Activated T-cell treated with anti-CD3 and anti-CD28 coated beads for 4 hours (primary cell): ENCODE measurements around the gene HBEGF.

Experiments
- DNase-seq: peaks from one replicate; pipeline ENCODE4 v3.0.0-alpha.2; 2020

HBEGF gene

DNA sequence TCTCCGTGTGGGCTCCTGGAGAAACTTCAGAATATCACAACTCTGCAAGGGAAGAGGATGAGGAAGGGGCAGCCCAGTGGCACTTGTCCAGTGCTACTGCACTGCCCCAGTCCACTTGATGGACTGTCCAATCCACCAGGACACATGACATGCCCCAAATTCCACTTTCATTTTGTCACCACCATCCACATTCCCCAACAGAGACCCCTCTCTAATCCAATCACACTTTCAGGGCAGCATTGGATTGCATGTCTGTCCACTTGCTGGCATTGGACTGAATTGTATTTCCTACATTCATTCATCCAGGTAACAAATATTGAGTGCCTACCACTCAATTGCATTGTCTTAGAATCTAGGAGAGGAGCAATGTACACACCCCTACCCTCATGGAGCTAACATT, 14.8 kb downstream of the HBEGF start:
- DNase-seq = no peak

DNA sequence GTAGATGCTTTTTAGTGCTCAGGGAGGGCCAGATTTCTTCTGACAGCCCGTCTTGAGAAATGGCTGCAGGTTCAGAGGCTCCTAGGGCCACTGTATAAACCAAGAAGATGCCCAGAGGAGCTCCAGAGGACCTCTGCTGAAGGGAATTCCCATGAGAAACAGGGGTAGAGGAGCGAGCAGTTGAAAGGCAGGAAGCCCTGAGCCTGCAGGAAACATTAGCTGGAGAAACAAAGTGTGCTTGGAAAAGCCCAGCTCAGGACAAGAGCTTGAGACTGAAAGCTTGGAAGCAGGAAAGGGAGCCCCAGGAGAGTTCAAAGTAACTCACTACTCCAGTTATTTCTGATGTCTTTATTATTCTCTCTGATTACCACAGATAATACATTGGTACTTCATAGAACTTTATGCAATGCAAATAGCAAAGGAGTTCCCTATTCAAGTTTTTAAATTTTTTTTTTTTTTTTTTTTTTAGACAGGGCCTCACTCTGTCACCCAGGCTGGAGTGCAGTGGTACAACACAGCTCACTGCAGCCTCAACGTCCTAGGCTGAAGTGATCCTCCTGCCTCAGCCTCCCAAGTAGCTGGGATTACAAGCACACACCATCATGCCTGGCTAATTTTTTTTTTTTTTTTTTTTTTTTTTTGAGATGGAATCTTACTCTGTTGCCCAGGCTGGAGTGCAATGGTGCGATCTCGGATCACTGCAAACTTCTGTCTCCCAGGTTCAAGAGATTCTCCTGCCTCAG, 16.5 kb downstream of the HBEGF start:
- DNase-seq = no peak

DNA sequence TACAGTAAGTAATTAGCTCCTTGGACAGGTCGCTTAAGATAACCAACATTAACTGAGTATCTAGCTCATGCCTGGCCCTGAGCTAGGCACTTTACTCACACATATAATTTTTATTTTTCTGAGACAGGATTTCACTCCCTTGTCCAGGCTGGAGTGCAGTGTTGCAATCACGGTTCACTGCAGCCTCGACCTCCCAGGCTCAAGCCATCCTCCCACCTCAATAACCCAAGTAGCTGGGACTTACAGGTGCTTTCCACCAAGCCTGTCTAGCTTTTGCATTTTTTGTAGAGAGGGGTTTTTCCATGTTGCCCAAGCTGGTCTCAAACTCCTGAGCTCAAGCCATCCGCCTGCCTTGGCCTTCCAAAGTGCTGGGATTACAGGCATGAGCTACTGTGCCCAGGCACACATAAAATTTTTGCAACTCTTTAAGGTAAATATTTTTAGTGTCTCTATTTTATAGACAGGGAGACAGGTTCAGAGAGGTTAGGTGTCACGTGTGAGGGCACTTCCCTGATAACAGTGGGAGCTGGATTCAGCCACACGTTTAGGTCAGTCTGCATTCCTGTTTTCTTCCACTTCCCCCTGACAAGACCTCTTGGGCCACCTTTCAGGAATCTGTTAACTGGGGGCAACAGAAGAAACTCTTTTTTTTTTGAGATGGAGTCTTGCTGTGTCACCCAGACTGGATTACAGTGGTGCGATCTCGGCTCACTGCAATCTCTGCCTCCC, 18.2 kb downstream of the HBEGF start:
- no peak for DNase-seq

DNA sequence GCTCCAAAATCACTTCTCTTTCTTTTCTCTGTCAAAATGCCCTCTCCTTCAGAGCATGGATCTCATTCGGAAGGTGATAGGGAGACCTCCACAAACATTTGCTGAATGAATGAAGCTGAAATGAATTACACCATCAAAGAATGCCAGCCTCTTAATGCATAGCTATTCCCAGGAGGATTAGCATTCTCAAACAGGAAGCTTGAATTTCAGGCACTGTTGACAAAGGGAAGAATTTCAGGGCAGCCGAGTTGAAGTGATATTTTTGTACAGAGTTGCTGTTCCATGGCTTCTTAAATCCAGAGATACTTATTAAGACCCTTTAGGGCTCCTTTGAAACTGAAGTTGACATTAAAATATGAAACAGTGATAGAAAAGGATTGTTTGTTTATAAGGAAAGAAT, 18.8 kb downstream of the HBEGF start:
- no peak for DNase-seq

DNA sequence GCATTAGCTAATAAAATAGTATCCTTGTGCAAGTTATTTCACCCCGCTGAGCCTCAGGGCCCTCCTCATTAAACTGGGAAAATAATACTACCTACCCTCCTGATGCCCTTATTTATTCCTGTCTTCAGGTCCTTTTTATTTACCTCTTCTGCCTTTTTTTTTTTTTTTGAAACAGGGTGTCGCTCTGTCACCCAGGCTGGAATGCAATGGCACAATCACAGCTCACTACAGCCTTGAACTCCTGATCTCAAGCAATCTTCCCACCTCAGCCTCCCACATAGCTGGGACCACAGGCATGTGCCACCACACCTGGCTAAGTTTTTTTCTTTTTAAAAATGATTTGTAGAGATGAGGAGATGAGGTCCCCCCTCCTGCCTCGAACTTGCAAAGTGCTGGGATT, 20.9 kb downstream of the HBEGF start:
- no peak for DNase-seq

DNA sequence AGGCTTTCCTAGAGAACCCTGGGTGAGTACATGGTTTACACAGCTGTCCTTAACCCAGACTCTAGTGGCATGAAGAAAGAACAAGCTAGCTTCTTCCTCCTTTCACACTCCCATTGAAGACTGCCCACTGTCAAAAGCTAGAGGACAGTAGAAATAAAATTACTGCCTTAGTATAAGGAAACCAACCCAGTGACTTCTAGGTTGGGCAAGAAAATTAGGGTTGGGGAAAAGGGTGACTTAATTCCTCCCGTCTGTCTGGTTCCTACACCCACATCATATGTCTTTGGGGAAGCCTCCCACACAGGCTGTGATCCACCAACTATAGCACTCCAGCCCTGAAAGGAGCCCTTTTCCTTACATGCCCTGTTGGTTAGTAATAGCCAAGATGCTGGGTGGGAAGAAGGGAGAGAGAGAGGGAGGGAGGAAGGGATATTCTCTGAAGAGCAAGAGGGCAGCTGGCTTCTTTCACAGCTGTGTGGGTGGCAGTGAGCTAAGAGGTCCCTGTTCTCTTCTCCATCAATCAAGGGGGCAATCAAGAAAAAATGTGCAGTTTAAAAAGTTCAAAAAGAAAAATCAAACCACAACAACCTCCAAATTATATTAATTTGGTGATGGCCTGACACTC, 21.7 kb downstream of the HBEGF start:
- no peak for DNase-seq

DNA sequence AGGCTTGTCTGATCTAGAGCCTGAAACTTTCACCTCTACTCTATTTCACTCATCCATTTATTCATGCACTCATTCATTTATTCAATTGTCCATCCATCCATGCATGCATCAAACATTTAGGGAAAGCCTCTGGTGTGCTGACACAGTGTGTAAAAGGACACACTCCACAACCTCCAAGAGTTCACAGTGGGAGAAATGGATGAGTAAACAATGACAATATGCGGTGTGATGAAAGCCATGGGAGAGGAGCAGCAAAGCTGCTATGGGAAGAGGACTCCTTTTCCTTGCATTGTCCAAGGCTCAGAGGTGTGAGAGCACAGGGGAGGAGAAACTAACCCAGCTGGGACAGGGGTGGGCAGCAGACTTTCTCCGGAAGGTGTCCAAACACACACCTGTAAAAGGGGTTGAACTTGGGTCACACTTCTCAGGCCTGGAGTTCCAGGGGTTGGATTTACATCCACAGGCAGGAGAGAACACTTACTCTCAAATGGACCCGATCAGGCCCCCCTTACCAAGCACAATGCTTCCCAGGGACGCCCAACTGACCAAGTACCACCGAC, 22.3 kb downstream of the HBEGF start:
- no peak for DNase-seq

DNA sequence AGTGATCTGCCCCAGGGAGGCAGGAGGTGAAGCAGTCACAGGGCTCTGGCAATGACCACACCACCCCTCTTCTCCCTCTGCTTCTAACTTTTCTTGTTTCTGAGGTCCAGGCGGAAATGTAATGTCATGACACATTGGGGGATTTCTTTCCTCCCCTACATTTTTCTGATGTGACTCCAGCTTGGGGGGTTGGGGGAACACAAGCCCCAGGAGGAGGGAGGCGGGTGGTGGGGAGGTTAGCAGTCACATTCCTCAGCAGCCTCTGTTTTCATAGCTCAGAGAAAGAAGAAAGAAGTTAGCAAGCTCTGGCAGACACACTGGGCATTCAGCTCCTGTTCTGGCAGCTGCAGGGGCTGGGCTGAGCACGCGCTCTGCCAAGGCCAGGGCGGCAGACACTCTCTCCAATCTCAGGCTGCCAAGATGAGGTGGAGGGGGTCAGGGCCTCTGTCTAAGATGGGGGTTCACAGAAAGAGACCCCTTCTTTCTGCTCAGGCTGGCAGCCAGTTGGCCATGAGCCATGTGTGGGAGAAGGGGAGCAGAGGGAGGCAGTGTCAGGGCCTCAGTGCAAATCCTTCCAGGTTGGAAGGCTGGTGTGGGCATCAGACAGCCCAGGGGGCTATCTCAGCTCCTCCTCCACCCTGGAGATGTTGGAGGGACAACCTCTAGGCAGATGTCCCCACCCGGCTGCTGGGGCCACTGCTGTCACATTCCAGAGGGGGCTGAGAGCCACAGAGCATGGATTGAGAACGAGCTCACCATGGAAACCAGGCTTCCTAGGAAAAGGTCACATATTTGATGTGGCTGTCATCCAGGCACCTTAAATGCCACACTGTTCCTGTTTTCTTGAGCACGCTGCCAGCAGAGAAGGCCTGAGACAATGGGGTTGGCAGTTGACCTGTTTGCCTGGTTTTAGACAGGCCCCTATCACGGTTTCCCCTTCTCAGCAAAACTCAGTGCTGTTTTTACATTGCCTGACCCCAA, 23.4 kb downstream of the HBEGF start:
- no peak for DNase-seq

DNA sequence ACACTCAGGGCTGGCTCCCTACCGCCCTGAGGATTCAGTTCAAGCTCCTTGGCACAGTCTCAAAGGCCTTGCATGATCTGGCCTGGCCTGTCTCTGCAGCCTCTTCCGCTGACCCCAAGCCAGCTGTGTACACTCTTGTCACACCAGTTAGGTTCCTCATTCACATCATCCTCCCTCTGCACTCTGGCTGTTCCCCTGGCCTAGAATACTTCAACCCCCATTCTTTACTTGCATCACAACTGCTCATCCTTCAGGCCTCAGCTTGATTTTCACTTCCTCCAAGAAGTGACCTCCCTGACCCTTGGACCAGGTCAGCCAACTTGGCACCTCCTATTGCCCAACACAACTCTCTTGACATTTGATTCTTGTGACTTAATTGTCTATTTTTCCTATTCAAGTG, 24.6 kb downstream of the HBEGF start:
- no peak for DNase-seq

DNA sequence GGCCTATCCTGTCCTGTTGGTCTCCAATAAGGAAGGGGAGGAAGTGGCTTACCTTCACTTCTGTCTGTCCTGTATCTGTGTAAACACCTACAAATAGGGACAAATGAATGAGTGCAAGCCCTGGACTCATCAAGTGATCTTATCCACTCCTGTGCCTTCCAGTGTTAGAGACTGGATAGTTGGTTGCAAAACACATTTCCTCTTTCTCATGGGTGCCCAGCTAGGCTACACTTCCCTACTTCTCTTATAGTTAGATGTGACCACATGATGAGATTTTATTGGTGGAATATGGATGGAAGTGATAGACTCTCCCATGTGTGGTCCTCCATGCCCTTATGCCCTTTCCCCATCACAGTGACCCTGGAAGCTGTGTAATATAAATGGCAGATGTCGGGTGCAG, 26.6 kb downstream of the HBEGF start:
- no peak for DNase-seq

DNA sequence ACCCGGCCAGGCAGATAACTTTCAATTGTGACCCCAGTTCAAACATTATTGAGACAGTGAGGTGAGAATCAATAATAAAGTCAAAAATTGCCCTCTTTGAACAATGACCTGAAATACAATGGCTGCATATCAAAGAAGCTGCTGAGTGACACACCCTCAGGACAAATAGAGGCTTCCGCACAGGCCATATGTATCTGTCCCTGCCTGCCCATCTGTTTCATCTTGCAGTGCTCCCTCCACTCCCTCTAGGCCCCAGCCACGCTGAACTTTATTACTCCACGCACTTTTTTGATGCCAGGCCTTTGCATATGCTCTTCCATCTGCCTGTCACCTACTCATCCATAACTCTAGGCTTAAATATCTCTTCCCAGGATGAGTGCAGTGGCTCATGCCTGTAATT, 27.6 kb downstream of the HBEGF start:
- DNase-seq = no peak

DNA sequence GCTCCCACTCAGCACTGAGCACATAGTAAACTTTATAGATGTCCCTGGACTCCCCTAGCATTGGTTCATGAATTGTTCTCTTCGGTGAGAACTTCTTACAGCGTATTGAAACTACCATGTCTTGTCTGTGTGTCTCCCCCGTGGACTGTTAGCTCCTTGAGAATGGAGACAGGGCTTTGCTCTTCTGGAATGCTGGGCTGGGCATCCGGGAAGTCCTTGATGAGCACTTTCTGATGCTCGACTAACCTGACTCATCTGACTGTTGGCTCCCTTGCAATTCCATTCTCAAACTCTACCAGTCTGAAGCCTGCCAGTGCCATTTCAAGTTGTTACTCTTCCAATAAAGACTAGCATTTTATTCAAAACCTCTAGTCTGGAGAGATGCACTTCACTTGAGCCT, 28.5 kb downstream of the HBEGF start:
- DNase-seq = no peak

DNA sequence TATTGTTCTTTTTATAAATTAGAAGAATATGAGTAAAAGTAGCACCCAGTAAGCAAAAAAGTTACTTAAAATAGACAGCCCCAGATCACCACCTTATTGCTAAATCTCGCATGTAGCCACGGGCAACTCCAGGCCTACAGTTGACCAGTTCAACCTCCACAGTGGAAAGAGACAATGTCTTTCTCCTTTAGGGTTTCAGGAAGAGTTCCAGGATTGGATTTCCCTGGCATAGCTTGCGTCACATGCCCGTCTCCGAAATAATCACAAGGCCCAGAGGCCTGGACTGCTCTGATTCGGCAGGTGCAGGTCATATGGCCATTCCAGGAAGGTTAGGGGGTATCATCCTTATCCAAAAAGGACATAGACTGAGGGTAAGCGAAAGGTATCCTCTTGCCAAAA, 33.6 kb downstream of the HBEGF start:
- no peak for DNase-seq

DNA sequence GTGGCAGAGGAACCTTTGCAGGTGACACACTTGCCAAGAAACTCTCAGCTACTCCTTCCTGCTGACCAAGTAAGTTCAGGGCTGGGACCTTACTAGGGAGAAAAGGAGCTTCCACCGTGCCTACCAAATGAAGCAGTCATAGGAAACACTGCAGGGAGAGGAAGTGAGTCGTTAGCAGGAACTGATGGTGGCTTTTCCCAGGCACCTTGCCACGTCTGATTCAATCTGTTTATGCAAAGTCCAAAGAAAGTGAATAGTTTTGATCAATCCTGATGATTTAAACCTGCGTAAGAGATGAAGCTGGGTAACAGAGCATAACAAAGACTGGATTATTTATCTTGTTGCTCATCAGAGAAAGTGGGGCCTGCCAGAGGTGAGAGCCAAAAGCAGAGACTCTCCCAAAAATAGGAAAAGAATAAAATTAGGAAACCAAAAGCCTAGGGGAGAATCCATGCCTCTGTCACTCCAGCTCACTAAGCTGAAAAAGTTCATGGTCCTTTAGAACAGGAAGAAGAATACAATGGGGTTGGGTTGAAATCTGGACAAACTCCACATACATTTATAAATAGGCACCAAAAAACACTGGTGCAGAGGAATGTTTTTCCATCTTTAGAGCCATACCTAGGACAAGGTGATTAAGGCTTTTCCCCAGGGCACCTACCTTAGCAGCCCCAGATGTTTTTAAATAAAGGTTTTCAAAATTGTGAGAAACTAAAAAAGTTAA, 34.2 kb downstream of the HBEGF start:
- DNase-seq = no peak

DNA sequence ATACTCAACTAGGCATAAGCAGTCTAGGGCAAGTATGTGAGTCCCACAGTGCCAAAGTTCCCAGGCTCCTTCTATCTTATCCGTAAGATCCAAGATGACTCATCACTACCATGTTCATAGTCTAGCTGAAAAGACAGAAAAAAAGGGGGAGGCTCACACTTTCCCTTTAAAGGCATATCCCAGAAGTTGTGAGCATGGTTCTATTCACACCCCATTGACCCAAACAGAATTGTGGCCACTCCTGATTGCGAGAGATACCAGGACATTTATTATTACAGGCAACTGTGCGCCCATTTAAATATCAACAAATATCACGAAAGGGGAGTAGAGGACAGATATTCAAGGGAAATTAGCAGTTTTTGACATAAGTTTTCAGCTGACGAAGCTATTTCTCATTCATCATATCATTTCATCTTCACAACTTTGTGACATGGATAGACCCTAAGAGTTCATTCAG, 35.4 kb downstream of the HBEGF start:
- DNase-seq = no peak

DNA sequence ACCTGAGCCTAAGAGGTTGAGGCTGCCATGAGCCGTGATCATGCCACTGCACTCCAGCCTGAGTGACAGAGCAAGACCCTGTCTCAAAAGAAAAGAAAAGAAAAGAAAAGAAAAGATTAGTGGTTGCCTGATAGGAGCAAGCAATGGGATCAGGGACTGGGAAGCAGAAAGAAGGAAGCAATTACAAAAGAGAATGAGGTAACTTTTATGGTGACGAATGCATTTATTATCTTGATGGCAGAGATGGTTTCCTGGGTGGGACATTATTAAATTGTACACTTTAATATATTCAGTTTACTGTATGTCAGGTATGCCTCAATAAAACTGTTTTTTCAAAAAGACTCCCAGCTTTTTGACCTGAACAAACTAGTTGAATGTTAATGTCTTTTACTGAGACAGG, 36.0 kb downstream of the HBEGF start:
- no peak for DNase-seq

DNA sequence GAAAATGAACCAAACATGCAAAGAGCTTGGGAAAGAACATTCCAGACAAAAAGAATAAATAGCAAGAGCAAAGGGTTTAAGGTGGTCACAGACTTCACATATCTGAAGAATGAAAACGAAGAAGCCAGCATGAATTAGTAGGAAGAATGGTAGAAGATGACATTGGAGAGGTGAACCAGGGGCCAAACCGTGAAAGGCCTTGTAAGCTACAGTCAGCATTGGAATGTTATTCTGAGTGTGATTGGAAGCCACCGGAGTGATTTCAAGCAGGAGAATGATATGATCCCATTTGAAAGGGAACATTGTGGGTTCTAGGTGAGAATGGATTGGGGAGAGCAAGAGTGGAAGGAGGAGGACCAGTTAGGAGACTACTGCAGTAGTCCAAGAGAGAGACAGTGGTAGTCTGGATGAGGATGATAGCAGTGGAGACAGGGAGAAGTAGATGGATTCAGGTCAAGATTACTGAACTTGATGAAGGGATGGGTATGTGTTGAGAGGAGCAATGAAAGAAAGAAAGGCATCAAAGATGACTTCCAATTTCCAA, 36.6 kb downstream of the HBEGF start:
- DNase-seq = no peak

DNA sequence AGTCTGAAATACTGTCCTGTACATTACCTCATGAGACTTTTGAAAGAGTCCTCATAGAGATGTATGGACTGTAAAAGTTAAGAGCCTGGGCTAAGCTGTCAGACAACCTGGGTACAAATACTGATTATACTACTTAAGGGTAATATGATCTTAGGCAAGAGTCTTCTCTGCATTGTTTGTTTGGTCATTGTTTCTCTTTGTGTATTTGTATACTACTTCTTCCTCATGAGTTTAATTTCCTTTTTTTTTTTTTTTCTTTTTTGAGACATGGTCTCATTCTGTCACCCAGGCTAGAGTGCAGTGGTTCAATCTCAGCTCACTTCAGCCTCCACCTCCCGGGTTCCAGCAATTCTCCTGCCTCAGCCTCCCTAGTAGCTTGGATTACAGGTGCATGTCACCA, 40.9 kb downstream of the HBEGF start:
- no peak for DNase-seq

DNA sequence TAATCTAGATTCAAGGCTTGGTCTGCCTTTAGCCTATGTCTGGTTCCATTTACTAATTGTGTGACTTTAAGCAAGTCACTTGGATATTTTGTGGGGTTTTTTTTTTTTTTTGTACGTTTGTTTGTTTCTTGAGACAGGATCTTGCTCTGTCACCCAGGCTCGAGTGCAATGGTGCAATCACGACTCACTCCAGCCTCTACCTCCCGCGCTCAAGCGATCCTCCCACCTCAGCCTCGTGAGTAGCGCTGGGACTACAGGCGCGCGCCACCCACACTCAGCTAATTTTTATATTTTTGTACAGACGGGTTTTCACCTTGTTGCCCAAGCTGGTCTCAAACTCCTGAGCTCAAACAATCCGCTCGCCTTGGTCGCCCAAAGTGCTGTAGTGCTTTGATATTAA, 42.4 kb downstream of the HBEGF start:
- no peak for DNase-seq

DNA sequence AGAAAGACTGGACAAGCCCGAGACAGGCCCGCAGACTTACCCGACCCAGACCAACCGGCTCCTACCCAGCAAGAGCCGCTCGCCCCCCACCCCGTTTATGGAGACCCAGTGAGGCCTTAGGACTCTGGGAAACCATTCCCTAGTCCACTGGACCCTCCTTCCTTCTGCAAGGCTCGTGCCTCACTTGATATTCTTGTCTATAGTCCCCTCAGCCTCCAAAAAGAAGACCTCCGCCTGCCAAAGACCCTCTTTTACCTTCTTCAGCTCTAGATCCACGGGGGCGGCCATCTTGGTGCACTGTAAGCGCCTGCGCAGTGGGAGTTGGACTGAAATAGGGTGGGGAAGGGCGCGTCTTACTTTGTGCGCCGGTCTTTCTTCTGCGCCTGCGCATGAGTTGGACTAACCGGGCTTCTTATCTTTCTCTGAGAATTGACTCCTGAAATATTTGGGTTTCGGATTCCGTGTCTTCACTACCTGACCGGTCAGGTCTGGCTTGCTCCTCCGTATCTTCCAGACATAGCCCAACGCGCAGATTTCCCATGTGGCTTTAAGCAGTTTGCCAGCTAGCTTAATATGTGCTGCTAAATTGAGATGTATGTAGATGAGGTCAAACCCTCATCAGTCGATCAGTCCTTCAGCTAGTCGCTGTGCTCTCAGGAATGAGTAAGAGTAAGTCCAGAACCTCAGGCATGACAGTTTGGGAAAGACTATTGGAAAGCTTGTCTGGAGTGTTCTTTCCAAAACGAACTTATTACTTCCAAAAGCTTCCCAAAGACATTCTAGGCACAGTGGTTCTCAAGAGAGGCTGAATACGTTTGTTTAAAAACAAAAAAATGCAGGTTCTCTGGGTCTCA, 43.4 kb downstream of the HBEGF start, which contains the start of gene PFDN1:
PFDN1 (minus strand) TSS at position 316 of the 854 bp plus-strand sequence; CDS start at position 288, 28 bp downstream.
- DNase-seq = peak; percentile 86
